ENCODE results near the gene DGKZ. TPM values are rescaled to one million over a fixed set of nuclear protein-coding genes. Genes with fewer than 3 reads are reported as not detected.

Gene DGKZ
- total and polyA plus RNA-seq, 2 of the 13 experiments (the other 11 are each of a cell fraction or from before 2014, with no cell fraction given), result 15.8 to 20.7 TPM

DNA sequence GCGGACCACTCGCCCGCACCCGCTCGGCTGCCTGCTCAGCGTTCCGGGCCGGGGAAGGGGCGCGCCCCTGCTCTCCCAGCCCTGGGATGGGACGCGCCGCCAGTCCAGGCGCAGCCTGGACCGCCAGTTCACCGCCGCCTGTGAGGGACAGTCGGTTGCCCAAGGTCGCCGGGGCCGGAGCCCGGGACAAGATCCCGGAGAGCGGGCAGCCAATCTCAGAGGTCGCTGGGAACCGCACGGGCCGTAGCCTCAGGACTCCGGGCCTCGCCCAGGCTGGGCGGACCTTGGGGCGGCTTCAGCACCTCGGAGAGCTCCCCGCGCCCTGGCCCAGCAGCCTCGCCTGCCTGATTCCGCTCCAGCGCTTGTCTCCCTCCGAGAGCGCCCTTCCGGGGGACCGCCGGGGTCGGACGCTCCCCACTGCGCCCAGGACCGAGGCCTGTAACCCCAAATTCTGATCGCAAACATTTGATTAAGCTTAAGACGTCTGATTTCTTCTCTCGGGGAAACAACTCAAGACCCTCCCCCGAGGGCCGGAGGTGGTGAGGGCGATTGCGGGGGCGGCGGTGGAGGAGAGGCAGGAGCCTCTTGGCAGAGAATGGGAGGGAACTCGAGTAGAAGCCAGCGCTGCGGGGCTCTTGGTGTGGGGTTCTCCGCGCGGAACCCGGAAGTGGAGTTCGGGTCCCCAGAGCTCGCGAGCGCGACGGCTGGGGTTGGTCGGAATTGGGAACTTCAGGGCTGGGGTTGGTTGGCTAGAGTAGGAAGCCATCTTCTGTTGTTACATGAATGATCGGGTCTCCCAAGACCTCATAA, 45.4 kb downstream of the DGKZ start (continued):
- TF ChIP-seq ZNF7 (CRISPR knock-in tag; IDR thresholded peaks at IDR 0.05) (peak; percentile 60; the same call in 1 of the 2 replicates), BCL6 (CRISPR knock-in tag; IDR thresholded peaks at IDR 0.05) (peak; percentile 74), MZF1 (CRISPR knock-in tag; IDR thresholded peaks at IDR 0.05; ENCODE audit: borderline replicate concordance) (0 out of 2 replicates have a peak, but pooled peaks have one; percentile 62), ZNF598 (CRISPR knock-in tag; IDR thresholded peaks at IDR 0.05; ENCODE audit: borderline replicate concordance) (peak; percentile 98; the same call in 1 of the 2 replicates), ZNF326 (CRISPR knock-in tag; IDR thresholded peaks at IDR 0.05; ENCODE audit: borderline replicate concordance) (peak; percentile 54; the same call in 1 of the 2 replicates), KLF9 (CRISPR knock-in tag; IDR thresholded peaks at IDR 0.05; ENCODE audit: low read depth) (peak; percentile 98), ZNF589 (CRISPR knock-in tag; conservative IDR thresholded peaks at IDR 0.05) (peak; percentile 98), SP5 (CRISPR knock-in tag; IDR thresholded peaks at IDR 0.05; ENCODE audit: borderline replicate concordance, low read depth) (no peak), ERF (CRISPR knock-in tag; IDR thresholded peaks at IDR 0.05) (peak; percentile 99), ZNF703 (CRISPR knock-in tag; IDR thresholded peaks at IDR 0.05; ENCODE audit: borderline replicate concordance) (no peak; the same call in 1 of the 2 replicates), SIX1 (CRISPR knock-in tag; IDR thresholded peaks at IDR 0.05; ENCODE audit: borderline replicate concordance) (peak; percentile 62; the same call in 1 of the 2 replicates), MBNL3 (CRISPR knock-in tag; conservative IDR thresholded peaks at IDR 0.05) (no peak), NONO (IDR thresholded peaks at IDR 0.05) (no peak), NONO (CRISPR knock-in tag; conservative IDR thresholded peaks at IDR 0.05) (peak; percentile 65; the same call in 1 of the 2 replicates), NFIB (CRISPR knock-in tag; IDR thresholded peaks at IDR 0.05; ENCODE audit: borderline replicate concordance) (no peak), KDM3A (CRISPR knock-in tag; IDR thresholded peaks at IDR 0.05; ENCODE audit: low read depth) (peak; percentile 97), ZSCAN21 (CRISPR knock-in tag; IDR thresholded peaks at IDR 0.05; ENCODE audit: borderline replicate concordance) (peak; percentile 99), PTBP1 (IDR thresholded peaks at IDR 0.05; ENCODE audit: low read depth, low read length, poor library complexity, severe bottlenecking) (no peak), ZNF737 (CRISPR knock-in tag; IDR thresholded peaks at IDR 0.05; ENCODE audit: borderline replicate concordance) (peak; percentile 89; the same call in 1 of the 2 replicates)
- TF ChIP-seq, protein P1, sequence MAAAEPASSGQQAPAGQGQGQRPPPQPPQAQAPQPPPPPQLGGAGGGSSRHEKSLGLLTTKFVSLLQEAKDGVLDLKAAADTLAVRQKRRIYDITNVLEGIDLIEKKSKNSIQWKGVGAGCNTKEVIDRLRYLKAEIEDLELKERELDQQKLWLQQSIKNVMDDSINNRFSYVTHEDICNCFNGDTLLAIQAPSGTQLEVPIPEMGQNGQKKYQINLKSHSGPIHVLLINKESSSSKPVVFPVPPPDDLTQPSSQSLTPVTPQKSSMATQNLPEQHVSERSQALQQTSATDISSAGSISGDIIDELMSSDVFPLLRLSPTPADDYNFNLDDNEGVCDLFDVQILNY (CRISPR knock-in tag; conservative IDR thresholded peaks at IDR 0.05), result peak; percentile 83
- TF ChIP-seq, protein P2, sequence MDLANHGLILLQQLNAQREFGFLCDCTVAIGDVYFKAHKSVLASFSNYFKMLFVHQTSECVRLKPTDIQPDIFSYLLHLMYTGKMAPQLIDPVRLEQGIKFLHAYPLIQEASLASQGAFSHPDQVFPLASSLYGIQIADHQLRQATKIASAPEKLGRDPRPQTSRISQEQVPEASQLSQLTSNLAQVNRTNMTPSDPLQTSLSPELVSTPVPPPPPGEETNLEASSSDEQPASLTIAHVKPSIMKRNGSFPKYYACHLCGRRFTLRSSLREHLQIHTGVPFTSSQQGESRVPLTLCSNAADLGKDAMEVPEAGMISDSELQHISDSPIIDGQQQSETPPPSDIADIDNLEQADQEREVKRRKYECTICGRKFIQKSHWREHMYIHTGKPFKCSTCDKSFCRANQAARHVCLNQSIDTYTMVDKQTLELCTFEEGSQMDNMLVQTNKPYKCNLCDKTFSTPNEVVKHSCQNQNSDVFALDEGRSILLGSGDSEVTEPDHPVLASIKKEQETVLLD (CRISPR knock-in tag; IDR thresholded peaks at IDR 0.05; ENCODE audit: low read depth), result peak; percentile 65; the same call in 1 of the 2 replicates
- TF ChIP-seq, protein P3, sequence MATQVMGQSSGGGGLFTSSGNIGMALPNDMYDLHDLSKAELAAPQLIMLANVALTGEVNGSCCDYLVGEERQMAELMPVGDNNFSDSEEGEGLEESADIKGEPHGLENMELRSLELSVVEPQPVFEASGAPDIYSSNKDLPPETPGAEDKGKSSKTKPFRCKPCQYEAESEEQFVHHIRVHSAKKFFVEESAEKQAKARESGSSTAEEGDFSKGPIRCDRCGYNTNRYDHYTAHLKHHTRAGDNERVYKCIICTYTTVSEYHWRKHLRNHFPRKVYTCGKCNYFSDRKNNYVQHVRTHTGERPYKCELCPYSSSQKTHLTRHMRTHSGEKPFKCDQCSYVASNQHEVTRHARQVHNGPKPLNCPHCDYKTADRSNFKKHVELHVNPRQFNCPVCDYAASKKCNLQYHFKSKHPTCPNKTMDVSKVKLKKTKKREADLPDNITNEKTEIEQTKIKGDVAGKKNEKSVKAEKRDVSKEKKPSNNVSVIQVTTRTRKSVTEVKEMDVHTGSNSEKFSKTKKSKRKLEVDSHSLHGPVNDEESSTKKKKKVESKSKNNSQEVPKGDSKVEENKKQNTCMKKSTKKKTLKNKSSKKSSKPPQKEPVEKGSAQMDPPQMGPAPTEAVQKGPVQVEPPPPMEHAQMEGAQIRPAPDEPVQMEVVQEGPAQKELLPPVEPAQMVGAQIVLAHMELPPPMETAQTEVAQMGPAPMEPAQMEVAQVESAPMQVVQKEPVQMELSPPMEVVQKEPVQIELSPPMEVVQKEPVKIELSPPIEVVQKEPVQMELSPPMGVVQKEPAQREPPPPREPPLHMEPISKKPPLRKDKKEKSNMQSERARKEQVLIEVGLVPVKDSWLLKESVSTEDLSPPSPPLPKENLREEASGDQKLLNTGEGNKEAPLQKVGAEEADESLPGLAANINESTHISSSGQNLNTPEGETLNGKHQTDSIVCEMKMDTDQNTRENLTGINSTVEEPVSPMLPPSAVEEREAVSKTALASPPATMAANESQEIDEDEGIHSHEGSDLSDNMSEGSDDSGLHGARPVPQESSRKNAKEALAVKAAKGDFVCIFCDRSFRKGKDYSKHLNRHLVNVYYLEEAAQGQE (IDR thresholded peaks at IDR 0.05; ENCODE audit: borderline replicate concordance in 1 of 2, low read depth in 1 of 2, low read length in 2 of 2), result peak in 1 of 2 experiments; percentile 99; a peak in 2 of 4 replicates

Measured in HepG2 (cell line).